Forelimb muscle (tissue), 1 donor: ENCODE results near the gene ZDHHC4. TPM values are rescaled to one million over a fixed set of nuclear protein-coding genes. Genes with fewer than 3 reads are reported as not detected.
"Not testable (repeated sequence)": the region's sequence is repeated elsewhere in the genome, so short reads cannot be mapped to it uniquely, and the experiment has no call there.

ENCODE experiments used
- DNase-seq: peaks from one replicate; pipeline ENCODE4 v3.0.0-alpha.2; 2013; ENCODE audit warnings: low read depth
- polyA plus RNA-seq: library from polyadenylated mRNA; unstranded; fragments of 120-200 nt; gene quantifications from one replicate; pipeline ENCODE4 v1.2.1, GENCODE V29; 2013; ENCODE audit not compliant: insufficient read length

The ZDHHC4 gene
- polyA plus RNA-seq, 1 donor: 45.1 TPM

- DNase-seq: no peak
These were observed 56.8 kb downstream of the ZDHHC4 start for GRCh38 chr7:6634021-6634420.

GRCh38 chr7:6634971-6635370 lies 57.7 kb downstream of the ZDHHC4 start:
- DNase-seq: not testable (repeated sequence)

GRCh38 chr7:6636741-6637543 lies 59.7 kb downstream of the ZDHHC4 start, which contains the start of gene ZNF316:
Gene ZNF316 (plus strand): TSS chr7:6637318. CDS start chr7:6642410, 5,092 bp downstream.
- no peak for DNase-seq

GRCh38 chr7:6637544-6638229 lies 60.4 kb downstream of the ZDHHC4 start:
- no peak for DNase-seq

Other genes with a start within 250 kb of the ZDHHC4 start
- 18.1 TPM for gene FAM220A, start 228.5 kb upstream of the ZDHHC4 start, polyA plus RNA-seq
- 157 TPM for gene RAC1, start 202.9 kb upstream of the ZDHHC4 start, polyA plus RNA-seq
- 12.0 TPM for gene DAGLB, start 129.5 kb upstream of the ZDHHC4 start, polyA plus RNA-seq
- 155 TPM for gene KDELR2, start 93.3 kb upstream of the ZDHHC4 start, polyA plus RNA-seq
- 0.10 TPM for gene GRID2IP, start 26.0 kb upstream of the ZDHHC4 start, polyA plus RNA-seq
- gene INTS15, start 12.6 kb downstream of the ZDHHC4 start, polyA plus RNA-seq: 23.5 TPM
- gene ZNF853, start 38.2 kb downstream of the ZDHHC4 start, polyA plus RNA-seq: 16.6 TPM
- 27.5 TPM for gene ZNF316, start 59.9 kb downstream of the ZDHHC4 start, polyA plus RNA-seq
- 17.6 TPM for gene ZNF12, start 129.5 kb downstream of the ZDHHC4 start, polyA plus RNA-seq
- 0.78 TPM for gene RSPH10B2, start 176.6 kb downstream of the ZDHHC4 start, polyA plus RNA-seq
- 46.5 TPM for gene CCZ1B, start 248.8 kb downstream of the ZDHHC4 start, polyA plus RNA-seq